Activated naive CD4-positive, alpha-beta T cell treated with anti-CD3 and anti-CD28 coated beads, Interleukin-2, amount 50 U/mL, for 24 hours (primary cell): ENCODE data around the gene TEF.

Experiments used
- H3K27ac Mint-ChIP-seq: one replicate; pipeline ENCODE4 v1.8.0; 2021; ENCODE audit warnings: mild to moderate bottlenecking, mixed read lengths
- H3K27me3 Mint-ChIP-seq: one replicate; pipeline ENCODE4 v1.8.0; 2021; ENCODE audit warnings: mixed read lengths
- H3K36me3 Mint-ChIP-seq: one replicate; pipeline ENCODE4 v1.8.0; 2021; ENCODE audit warnings: mixed read lengths
- H3K4me1 Mint-ChIP-seq: one replicate; pipeline ENCODE4 v1.8.0; 2021; ENCODE audit warnings: mixed read lengths
- H3K4me3 Mint-ChIP-seq: one replicate; pipeline ENCODE4 v1.8.0; 2021; ENCODE audit warnings: mild to moderate bottlenecking, mixed read lengths
- H3K9me3 Mint-ChIP-seq: one replicate; pipeline ENCODE4 v1.8.0; 2021; ENCODE audit warnings: mixed read lengths

TEF gene

DNA sequence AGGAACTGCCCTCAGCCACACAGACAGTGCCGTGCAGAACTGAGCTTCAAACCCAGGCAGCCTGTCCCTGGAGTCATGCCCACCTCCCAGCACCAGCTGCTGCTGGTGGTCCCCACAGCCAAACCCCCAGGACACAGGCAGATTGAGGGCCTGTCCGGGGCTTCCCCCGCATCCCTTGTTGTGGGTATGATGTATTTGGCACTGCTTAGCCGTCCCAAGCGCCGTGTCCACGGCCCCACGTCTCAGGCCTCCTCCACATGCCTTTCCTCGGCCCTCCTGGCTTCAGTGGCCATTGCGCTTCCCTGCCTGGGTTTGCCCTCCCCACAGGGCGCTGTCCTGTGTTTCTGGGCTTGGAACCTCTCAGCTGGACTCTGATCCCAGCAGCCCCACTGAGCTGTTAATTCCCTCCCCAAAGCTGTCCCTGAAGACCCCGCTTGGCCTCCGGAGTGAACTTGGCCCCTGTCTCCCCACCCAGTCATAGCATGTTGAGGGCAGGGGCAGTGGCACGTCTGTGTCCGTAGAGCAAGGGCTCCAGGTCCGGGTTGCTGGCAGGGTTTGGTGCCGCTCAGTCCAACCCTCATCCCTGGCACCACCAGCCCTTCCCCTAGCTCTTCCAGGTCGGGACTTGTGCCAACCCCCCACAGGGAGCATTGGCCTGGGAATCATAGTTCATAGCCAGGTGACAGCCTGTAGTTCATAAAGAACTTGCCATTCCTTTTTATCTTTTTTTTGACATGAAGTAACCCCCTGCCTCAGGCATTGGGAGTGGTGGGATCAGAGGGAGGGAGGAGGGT, 34.5 kb upstream of the TEF start:
- Mint-ChIP-seq H3K27me3 (no peaks in the 10 kb centered on the region), H3K36me3 (peaks cover 13% of the 10 kb centered on the region), H3K4me1 (no peaks in the 10 kb centered on the region), H3K4me3 (no peak overlapping the region), H3K9me3 (no peaks in the 10 kb centered on the region), H3K27ac (no peak overlapping the region)

DNA sequence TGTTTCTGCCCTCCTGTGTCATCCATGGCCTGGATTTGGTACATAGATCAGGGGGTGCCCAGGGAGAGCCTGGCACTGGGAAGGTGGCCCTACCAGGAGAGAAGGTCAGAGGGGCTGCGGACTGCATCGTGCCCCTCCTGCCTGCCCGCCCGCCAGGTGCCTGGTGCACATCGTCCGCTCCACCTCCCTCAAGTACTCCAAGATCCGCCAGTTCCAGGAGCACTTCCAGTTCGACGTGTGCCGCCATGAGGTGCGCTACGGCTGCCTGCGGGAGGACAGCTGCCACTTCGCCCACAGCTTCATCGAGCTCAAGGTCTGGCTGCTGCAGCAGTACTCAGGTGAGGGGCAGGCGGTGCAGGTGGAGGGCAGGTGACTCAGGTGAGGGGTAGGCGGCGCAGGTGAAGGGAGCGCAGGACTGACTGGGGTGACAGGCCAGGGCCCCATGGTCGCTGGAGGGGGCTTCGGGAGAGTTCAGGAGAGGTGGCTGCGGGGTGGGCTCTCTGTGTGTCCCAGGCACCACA, 32.7 kb upstream of the TEF start:
- no peak overlapping the region for H3K4me3 Mint-ChIP-seq
- peaks cover 13% of the 10 kb centered on the region for H3K36me3 Mint-ChIP-seq

DNA sequence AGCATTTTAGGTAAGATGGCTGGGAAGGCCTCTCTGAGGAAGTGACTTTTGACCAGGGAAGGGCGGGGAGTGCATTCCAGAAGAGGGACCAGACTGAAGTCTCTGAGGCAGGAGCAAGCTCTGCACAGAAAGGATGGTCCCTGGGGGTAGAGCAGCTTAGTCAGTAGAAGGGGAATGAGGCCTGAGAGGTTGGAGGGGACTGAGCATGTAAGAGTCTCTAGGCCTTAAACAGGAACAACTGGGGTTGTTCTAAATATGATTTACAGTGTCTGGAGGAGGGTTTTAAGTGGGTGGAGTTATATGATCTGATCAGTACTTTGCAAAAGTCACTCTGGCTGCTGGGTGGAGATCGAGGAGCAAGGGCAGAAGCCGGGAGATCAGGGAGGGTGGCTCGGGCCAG, 31.7 kb upstream of the TEF start:
- Mint-ChIP-seq H3K27ac (no peak overlapping the region), H3K9me3 (no peaks in the 10 kb centered on the region), H3K4me3 (no peak overlapping the region), H3K36me3 (peaks cover 15% of the 10 kb centered on the region), H3K27me3 (no peaks in the 10 kb centered on the region), H3K4me1 (no peaks in the 10 kb centered on the region)

More for the DNA sequence above, 32.7 kb upstream of the TEF start:
- H3K27me3 Mint-ChIP-seq, result no peaks in the 10 kb centered on the region
- no peak overlapping the region for H3K27ac Mint-ChIP-seq
- H3K4me1 Mint-ChIP-seq, result no peaks in the 10 kb centered on the region
- H3K9me3 Mint-ChIP-seq, result no peaks in the 10 kb centered on the region

DNA sequence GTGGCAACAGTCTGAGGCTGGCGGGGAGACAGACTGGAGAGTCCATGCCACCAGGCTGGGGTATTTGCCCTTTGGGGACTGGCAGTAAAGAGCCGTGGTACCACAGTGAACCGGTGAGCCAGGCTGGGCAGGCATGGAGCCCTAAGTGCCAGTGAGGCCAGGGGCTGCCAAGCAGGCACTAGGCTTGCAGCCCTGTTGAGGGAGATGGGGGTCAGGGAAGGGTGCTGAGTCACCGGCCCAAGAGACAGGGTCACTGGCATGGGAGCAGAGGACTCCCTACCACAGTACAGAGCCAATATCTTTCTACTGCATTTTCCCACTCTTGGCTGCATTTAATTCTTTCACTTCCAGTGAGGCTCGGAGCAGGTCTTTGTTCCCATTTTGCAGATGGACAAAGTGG, 30.7 kb upstream of the TEF start:
- Mint-ChIP-seq H3K27me3 (no peaks in the 10 kb centered on the region), H3K4me3 (no peak overlapping the region), H3K36me3 (peaks cover 15% of the 10 kb centered on the region), H3K27ac (no peak overlapping the region), H3K4me1 (no peaks in the 10 kb centered on the region), H3K9me3 (no peaks in the 10 kb centered on the region)

DNA sequence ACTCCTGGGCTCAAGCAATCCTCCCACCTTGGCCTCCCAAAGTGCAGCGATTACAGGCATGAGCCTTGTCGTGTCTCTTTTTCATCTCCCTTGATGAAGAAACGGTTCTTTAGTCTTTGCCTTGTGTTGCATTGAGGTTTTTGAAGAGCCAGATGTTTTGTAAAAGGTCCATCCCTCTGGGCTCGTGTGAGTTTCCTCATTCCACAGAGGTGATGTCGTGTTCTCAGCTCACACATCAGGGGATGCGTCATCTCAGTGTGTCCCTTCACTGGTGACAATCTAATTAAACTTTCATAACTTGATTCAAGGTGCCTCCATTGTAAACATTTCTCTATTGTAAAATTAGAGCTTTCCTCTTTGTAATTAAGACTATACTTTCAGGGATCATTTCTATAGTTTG, 29.7 kb upstream of the TEF start:
- Mint-ChIP-seq H3K27ac (no peak overlapping the region), H3K4me3 (no peak overlapping the region), H3K4me1 (no peaks in the 10 kb centered on the region), H3K36me3 (peaks cover 15% of the 10 kb centered on the region), H3K27me3 (no peaks in the 10 kb centered on the region), H3K9me3 (no peaks in the 10 kb centered on the region)

DNA sequence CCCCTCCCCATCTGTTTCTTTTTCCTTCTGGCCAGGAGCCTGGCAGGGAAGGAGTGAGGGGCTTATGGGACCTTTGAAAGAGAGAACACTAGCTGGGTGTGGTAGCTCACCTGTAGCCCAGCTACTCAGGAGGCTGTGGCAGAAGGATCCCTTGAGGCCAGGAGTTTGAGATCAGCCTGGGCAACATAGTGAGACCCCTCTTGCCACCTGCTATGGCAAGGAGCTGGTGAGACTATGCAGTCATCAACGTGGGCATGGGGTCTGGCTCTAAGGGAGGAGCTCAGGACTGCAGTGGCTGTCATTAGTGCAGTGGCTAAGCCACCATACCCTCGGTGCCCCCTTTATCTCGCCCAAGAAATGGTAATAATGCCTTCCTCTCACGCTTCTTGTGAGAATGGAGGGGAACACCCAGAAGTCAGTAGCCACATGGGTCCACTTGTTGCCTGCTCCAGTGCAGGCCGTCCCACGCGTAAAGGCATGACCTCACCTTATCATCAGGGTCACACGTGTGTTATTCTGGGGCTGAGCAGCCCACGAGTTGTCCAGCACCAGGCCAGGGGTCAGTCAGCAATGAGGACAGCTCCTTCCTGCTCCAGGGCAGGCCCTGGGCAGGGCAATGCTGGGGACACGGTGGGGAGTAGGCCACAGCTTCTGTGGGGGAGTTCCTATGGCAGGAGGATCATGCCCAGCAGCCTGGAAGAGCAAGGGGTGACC, 27.7 kb upstream of the TEF start:
- Mint-ChIP-seq H3K9me3 (no peaks in the 10 kb centered on the region), H3K27me3 (no peaks in the 10 kb centered on the region), H3K4me1 (no peaks in the 10 kb centered on the region), H3K27ac (no peak overlapping the region), H3K36me3 (peaks cover 13% of the 10 kb centered on the region), H3K4me3 (no peak overlapping the region)

DNA sequence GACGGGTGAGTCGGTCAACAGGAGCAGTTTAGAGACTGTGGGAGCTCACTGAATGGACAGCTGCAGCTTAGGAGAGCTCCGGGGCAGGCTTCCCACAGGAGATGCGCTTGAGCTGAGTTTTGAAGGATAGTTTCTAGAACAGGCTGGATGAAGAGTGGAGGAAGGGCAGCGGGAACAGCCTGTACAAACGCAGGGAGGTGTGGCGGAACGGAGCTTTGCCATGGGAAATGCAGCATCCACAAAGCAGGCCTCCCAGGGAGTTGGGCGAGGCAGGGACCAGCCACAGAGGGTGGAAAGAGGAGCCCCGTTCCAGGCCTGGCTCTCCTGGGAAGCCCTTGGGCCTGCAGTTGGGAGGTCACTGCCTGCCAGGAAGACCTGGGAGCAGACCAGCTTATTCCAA, 26.8 kb upstream of the TEF start:
- peaks cover 12% of the 10 kb centered on the region for H3K36me3 Mint-ChIP-seq
- H3K27ac Mint-ChIP-seq, result no peak overlapping the region
- no peak overlapping the region for H3K4me3 Mint-ChIP-seq
- H3K9me3 Mint-ChIP-seq, result no peaks in the 10 kb centered on the region
- no peaks in the 10 kb centered on the region for H3K4me1 Mint-ChIP-seq
- no peaks in the 10 kb centered on the region for H3K27me3 Mint-ChIP-seq

DNA sequence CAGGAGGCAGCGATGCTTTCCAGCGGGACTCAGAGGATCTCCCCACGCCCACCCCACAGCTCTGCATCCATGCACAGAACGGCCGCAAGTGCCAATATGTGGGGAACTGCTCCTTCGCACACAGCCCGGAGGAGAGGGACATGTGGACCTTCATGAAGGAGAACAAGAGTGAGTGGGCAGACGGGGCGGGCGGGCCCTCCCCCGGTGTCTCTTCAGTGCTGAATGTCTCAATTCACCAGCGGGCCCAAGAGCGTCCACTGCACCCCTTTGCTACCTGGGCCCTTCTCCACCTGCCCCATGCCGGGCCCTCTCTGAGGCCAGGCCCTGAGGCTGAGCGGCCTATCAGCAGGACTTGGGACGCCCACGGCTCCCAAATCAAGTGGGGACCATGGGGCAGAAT, 25.8 kb upstream of the TEF start:
- Mint-ChIP-seq H3K36me3 (peaks cover 5% of the 10 kb centered on the region), H3K4me1 (no peaks in the 10 kb centered on the region), H3K27ac (no peak overlapping the region), H3K27me3 (no peaks in the 10 kb centered on the region), H3K4me3 (no peak overlapping the region), H3K9me3 (no peaks in the 10 kb centered on the region)

DNA sequence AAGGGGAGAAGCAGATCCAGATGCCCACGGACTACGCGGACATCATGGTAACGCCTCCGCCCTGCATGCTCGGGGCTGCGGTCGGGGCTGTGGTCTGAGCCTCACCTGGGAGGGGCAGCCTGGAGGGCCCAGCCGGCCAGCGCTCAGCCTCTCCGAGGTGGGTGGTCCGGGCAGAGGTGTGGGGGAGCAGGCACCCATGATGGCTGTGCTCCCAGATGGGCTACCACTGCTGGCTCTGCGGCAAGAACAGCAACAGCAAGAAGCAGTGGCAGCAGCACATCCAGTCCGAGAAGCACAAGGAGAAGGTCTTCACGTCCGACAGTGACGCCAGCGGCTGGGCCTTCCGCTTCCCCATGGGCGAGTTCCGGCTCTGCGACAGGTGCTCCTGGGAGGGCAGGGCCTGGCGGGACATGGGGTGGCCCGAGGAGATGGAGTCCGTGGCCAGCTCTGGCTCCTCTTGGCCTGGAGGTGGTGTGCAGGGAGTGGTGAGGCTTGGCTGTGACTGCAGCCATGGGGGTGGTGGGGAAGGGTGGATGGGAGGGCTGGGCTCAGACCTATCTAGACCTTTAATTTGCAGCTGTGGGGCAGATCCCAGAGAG, 25.2 kb upstream of the TEF start:
- no peak overlapping the region for H3K4me3 Mint-ChIP-seq
- H3K4me1 Mint-ChIP-seq, result no peaks in the 10 kb centered on the region
- H3K9me3 Mint-ChIP-seq, result no peaks in the 10 kb centered on the region
- H3K36me3 Mint-ChIP-seq, result peaks cover 5% of the 10 kb centered on the region
- H3K27me3 Mint-ChIP-seq, result no peaks in the 10 kb centered on the region
- H3K27ac Mint-ChIP-seq, result no peak overlapping the region

DNA sequence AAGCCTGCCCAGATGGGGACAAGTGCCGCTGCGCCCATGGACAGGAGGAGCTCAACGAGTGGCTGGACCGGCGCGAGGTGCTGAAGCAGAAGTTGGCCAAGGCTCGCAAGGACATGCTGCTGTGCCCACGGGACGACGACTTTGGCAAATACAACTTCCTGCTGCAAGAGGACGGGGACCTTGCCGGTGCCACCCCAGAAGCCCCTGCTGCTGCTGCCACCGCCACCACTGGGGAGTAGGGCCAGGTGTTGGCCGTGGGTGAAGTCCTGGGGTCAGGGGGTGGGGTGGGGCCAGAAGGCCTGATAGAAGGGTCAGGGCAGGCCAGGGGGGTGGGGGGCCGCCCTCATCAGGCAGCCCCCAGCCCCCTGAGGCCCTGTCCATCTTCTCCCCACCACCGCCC, 24.6 kb upstream of the TEF start:
- no peak overlapping the region for H3K4me3 Mint-ChIP-seq
- H3K27ac Mint-ChIP-seq, result no peak overlapping the region
- H3K36me3 Mint-ChIP-seq, result peaks cover 2% of the 10 kb centered on the region
- H3K9me3 Mint-ChIP-seq, result no peaks in the 10 kb centered on the region
- H3K27me3 Mint-ChIP-seq, result no peaks in the 10 kb centered on the region
- H3K4me1 Mint-ChIP-seq, result no peaks in the 10 kb centered on the region

DNA sequence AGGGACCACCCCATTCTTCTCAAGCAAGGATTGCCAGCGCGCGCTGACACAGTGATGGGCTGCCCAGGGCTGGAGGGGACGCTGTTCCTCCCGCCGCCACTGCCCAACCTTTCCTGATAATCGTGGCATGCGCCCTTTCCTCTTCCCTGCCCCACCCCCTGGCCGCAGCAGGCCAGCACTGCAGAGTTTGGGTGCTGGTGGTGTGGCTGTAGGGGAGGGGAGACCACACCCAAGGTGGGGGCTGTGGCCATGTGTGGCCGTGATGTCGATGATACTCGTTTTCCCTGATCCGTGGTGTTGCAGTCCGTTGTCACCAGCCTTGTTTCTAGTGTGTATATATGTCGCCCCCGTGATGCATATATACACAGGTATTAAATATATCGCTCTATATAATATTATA, 22.8 kb upstream of the TEF start:
- Mint-ChIP-seq H3K4me1 (no peaks in the 10 kb centered on the region), H3K9me3 (no peaks in the 10 kb centered on the region), H3K4me3 (no peak overlapping the region), H3K27ac (no peak overlapping the region), H3K27me3 (no peaks in the 10 kb centered on the region), H3K36me3 (peaks cover 2% of the 10 kb centered on the region)

DNA sequence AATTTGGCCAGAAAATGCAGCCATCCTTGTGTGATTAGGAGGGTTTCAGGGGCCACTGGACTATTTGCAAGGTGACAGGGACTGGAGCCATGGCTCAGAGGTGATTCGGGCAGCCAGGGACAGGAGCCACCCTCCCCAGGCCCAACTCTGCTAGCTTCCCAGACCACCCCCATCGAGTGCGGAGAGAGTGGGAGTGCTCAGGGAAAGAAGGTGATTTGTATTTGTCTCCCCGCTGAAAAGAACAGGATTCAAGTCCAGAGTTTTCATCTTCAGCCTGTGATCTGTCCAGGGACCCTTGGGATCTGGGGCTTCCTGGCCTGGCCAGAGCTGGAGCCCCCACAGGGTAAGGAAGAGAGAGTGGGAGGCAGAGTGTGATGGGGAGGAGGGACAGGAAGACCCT, 22.4 kb upstream of the TEF start:
- no peaks in the 10 kb centered on the region for H3K9me3 Mint-ChIP-seq
- no peaks in the 10 kb centered on the region for H3K4me1 Mint-ChIP-seq
- no peaks in the 10 kb centered on the region for H3K27me3 Mint-ChIP-seq
- no peak overlapping the region for H3K4me3 Mint-ChIP-seq
- H3K27ac Mint-ChIP-seq, result no peak overlapping the region
- H3K36me3 Mint-ChIP-seq, result peaks cover 2% of the 10 kb centered on the region

DNA sequence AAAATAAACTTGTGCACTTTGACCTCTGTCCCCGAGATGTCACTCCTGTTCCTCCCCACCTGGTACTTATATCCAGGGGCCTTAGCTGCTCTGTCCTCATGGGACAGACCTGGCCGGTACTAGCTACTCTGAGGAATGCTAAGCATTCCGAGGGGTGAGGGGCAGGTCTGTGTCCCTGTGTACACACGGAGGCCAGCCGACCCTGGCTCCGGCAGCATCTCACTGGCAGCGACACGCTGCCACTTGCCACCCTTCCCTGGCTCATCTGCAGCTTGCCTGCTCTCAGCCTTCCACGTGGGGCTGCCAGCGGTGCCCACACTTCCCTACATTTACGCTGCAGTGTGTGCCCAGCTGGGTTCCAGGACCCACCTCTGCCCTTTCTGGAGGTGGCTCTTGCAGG, 21.6 kb upstream of the TEF start:
- H3K4me1 Mint-ChIP-seq, result no peaks in the 10 kb centered on the region
- H3K4me3 Mint-ChIP-seq, result no peak overlapping the region
- no peaks in the 10 kb centered on the region for H3K36me3 Mint-ChIP-seq
- H3K9me3 Mint-ChIP-seq, result no peaks in the 10 kb centered on the region
- no peaks in the 10 kb centered on the region for H3K27me3 Mint-ChIP-seq
- H3K27ac Mint-ChIP-seq, result no peak overlapping the region

DNA sequence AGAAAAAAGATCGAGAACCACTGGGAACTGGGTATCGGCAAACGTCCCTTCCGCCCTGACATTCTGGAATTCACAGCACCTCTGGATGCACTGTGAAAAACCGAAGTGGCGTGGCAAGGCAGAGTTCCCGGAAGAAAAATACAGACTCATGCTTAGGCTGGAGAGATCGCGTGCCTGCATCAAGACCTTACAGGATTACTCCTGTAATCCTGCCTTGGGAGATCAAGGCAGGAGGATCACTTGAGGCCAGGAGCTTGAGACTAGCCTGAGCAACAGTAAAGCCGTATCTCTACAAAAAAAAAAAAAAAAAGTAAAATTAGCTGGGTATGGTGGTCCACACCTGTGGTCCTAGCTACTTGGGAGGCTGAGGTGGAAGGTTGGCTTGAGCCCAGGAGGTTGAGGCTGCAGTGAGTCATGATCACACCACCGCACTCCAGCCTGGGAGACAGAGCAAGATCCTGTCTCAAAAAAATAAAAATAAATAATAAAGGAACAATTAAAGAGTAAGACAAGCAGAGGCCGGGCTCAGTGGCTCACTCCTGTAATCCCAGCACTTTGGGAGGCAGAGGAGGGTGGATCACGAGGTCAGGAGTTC, 19.9 kb upstream of the TEF start:
- H3K4me1 Mint-ChIP-seq, result no peaks in the 10 kb centered on the region
- H3K27ac Mint-ChIP-seq, result no peak overlapping the region
- no peak overlapping the region for H3K4me3 Mint-ChIP-seq
- no peaks in the 10 kb centered on the region for H3K9me3 Mint-ChIP-seq
- no peaks in the 10 kb centered on the region for H3K36me3 Mint-ChIP-seq
- no peaks in the 10 kb centered on the region for H3K27me3 Mint-ChIP-seq

DNA sequence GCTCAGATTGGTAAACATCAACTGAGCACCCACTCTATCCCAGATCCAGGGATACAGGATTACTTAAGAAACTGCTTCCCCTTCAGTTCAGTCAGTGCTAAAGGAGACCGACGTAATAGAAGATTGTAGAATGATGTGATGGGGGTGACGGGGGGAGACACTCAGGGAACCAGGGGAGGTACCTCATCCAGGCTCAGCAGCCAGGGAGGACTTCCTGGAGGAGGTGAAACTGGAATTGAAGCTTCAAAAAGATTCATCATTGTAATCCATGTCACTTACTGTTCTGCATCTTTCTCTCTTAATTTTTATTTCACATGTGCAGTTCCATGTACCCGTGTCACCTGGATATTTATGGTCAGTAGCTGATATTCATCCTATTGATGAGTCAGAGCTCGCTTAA, 19.1 kb upstream of the TEF start:
- Mint-ChIP-seq H3K4me3 (no peak overlapping the region), H3K9me3 (no peaks in the 10 kb centered on the region), H3K36me3 (no peaks in the 10 kb centered on the region), H3K27me3 (no peaks in the 10 kb centered on the region), H3K4me1 (no peaks in the 10 kb centered on the region), H3K27ac (no peak overlapping the region)

DNA sequence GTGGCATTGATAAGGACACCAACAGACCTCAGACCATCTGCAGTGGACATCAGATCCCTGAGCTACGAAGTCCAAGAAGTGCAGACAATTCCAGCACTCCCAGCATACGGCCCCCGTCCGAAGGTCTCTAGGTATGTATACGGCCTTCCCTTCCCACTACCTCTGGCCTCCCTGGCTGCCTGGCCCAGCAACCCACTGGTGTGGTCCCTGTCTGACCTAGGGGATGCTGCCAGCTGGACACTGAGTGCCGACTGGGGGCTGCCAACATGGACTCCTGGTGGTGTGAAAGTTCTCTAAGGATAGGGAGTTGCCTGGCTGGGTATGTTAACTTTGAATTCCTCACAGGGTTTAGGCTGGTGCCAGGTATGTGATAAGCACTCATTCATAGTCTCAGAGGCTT, 17.5 kb upstream of the TEF start:
- Mint-ChIP-seq H3K9me3 (no peaks in the 10 kb centered on the region), H3K27ac (no peak overlapping the region), H3K4me3 (no peak overlapping the region), H3K27me3 (no peaks in the 10 kb centered on the region), H3K36me3 (no peaks in the 10 kb centered on the region), H3K4me1 (no peaks in the 10 kb centered on the region)
